ENCODE data around the gene WDR4.
"Not testable (repeated sequence)": the region's sequence is repeated elsewhere in the genome, so short reads cannot be mapped to it uniquely, and the experiment has no call there.

WDR4 gene

DNA sequence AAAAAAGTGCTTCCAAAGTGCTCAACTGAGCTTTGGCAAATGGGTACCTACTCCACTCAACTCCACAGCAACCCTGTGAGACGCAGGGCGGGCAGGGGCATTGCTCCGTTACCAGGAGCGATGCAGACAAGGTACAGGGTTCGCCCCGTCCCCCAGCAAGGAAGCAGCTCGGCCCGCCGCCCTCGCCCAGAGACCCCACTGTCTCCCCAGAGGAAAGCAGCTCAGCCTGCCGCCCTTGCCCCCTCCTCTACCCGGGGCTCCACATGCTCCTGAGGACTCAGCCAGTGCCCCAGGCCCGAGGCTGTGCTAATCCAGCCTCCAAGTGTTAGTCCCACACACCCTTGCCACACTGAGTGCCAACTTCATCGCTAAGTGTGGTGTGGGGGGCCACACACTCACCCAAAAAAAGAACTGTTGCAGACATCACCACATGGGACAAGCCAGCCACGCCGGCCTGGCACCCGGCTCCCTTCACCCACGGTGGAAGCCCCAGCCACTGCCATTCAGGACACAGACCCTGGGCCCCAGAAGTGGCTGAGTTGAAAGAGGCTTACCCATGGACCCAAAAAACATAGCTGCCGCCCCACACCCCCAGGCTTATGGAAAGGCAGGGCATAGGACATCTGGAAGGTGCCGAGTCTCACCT is 26.3 kb downstream of the WDR4 start:
- DNase-seq (ENCODE audit: low spot score) = no peak

DNA sequence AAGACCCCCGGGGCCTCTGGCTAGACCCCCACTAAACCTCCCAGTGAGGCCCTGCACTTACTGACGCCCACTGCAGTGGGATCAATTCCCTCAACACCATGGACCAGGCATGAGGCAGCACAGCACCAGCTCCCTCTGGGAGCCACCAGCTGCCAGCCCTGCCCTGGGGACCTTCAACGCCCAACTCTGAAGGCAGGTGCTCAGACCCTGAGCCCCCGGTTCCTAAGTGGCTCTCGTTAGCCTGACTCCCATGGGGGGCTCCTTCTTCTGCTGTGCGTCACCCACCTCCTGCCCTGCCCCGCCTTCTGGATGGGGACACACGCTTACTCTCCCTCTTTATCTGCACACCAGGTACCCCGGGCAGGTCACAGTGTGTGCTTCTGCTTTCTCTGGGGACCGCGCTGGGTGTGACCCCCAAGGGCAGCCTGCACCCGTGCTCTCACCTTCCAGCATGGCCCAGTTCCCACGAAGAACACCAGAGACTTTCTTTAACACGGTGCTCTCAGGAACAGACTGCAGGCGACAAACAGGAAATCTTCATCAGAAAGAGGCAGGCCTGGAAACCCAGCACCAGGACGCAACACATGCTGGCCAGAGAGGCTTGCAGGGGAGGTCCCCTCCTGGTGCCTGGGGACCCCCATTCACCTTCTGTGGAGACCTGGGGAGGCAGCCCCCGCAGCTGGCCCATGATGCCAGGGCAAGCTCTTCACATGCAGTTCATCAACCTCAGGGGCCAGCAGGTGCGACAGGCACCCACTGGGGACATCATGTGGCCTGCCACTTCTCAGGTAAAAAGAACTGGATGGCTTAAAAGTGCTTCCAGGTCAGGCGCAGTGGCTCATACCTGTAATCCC is 27.3 kb downstream of the WDR4 start:
- no peak for DNase-seq (ENCODE audit: low spot score)

DNA sequence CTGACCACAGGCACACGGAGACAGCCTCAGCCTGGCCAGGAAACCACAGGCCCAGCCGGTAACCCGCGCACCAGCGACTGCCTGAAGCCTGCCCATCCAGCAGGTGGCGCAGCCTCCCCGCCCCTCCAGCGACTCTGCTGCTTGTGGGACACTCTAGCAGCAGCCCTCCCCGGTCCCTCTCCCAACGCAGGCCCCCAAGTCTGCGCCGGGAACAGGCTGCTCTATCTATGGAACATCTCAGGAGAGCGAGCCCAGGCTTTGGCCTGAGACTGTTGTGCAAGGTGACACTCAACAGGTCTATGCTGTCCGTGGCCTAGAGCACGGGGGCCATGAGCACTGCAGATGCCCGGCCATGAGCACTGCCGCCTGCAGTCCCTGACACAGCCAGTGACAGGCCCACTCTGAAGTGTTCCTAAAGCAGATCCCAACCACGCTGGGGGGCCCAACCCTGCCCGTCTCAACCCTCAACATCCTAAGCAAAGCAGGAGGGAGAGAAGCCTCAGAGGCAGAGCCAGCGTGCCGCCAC is 28.4 kb downstream of the WDR4 start:
- DNase-seq (ENCODE audit: low spot score) = peak; percentile 65

DNA sequence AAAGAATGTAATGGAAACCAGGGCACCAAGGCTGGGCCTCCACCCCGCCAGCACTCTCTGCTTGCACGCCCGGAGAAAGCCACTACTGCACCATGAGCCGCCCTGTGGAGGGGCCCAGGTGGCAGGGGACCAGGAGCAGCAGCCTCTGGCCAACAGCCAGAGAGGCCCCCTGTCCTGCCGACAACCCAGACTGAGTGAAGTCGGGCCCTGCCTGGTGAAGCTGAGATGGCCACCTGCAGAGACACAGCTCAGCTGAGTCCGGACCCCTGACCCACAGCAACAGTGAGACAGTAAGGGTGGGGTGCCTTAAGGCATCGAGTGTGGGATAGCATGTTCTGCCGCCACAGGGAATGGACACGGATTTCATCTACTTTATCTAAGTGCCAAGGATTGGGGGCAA is 28.9 kb downstream of the WDR4 start:
- DNase-seq (ENCODE audit: low spot score) = no peak

DNA sequence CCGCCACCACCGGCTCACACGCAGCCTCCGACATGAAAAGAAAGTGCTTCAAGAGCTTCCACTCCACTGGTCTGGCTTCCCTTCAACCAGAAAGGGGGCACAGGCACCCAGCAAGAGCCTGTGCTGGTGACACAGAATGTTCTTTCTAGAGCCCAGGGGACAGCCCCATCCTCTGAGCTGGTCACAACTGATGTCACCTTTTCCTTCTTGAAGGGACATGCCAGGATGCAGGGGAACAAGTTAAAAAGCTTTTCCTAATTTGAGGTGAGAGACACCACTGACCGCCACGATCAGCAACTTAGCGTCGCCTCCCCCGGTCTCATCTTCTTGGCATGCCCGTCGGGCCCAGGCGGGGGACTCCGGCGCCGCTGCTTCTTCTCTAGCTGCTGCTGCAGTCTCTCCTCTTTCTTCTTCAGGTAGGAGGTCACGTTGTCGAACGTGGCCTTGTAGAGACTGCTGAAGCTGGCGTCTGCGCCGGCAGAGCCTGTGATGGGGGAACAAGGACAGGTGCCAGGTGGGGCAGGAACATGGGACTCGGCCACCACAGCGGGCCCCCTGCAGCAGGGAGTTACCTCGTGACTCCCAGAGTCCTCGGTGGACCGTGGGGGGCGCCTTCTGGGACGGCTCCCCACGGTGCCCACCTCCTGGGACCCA is 29.5 kb downstream of the WDR4 start:
- DNase-seq (ENCODE audit: low spot score) = no peak

DNA sequence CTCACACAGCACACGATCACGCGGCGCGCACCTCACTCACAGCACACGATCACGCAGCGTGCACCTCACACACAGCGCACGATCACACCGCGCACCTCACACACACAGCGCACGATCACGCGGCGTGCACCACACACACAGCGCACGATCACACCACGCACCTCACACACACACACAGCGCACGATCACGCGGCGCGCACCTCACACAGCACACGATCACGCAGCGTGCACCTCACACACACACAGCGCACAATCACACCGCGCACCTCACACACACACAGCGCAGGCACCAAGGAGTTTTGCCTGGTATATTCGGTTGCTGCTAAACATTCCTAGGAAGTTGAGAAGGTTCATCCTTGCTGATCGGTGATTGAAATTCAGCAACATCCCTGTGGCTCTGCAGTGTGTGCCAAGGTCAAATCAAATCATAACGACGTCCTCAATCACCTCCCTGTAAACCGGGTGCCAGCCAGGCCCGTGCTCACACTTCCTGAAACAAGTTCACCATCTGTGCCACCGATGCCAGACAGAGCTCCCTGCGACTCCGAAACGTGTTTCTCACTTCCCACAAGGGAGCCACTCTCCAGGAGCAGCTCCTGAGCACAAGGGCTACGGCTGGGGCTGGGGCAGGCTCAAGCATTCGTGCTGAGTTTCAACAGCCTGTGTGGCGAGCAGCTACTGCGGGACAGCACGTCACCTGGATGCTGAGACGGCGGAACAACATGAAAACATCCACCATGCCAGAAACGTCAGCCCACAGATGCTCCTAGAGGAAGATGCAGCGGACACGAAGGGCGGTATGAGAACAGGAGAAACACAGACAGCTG is 30.2 kb downstream of the WDR4 start:
- no peak for DNase-seq (ENCODE audit: low spot score)

DNA sequence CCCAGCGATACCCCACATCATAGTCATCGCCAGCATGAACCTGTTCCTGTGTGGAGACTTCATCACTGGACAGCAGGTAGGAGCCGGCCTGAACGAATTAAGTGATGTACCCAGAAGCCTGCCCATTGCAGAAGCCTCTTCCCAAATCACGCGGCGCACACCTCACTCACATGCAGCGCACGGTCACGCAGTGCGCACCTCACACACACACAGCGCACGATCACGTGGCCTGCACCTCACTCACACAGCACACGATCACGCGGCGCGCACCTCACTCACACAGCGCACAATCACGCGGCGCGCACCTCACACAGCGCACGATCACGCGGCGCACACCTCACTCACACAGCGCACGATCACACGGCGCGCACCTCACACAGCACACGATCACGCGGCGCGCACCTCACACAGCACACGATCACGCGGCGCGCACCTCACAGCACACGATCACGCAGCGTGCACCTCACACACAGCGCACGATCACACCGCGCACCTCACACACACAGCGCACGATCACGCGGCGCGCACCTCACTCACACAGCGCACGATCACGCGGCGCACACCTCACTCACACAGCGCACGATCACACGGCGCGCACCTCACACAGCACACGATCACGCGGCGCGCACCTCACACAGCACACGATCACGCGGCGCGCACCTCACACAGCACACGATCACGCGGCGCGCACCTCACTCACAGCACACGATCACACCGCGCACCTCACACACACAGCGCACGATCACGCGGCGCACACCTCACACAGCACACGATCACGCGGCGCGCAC is 31.0 kb downstream of the WDR4 start:
- DNase-seq (ENCODE audit: low spot score) = not testable (repeated sequence)

DNA sequence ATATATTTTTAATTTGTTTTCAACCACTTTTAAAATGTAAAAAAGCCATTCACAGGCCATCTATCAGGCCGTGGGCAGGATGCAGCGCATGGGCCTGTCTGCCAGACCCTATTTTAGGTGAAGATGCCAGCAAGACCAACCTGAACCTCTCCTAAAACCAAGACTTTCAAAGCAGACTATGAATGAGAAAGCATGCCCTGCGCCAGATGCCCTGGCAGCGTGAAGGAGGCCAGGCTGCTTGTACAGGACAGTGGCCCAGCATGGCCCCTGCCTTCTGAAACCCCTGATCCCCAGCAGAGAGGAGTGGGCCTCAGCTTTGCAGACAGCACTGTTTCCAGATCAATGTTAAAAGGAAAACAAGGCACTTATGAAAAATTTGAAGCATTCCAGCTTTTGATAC is 31.6 kb downstream of the WDR4 start:
- DNase-seq (ENCODE audit: low spot score) = no peak

DNA sequence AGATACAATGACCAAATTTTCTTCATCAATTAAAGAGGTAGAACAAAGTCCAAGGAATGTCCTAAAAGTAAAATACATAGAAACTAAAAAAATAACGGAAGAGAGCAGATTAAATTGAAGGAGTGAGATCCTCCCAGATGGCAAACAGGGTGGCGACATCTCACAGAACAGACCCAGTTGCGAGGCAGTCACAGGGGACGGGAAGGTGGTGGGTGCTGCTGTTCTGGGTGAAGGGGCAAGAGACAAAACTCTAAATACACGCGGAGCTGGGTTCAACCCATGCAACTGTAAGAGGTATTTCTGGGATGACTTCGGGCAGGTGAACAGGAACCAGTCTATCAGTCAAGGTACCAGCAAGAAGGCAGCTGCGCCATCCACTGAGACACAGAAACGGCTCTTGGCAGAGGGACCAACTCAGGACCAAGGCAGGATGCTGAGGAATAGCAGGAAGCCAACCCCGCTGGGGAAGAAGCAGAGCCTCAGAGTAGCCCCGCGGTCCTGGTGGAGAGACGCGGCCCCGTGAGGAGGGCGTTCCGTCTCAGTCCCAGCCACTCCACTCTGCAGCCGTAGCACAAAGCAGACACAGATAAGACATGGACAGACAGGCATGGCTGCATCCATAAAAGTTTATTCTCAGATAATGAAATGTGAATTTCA is 32.2 kb downstream of the WDR4 start:
- no peak for DNase-seq (ENCODE audit: low spot score)

DNA sequence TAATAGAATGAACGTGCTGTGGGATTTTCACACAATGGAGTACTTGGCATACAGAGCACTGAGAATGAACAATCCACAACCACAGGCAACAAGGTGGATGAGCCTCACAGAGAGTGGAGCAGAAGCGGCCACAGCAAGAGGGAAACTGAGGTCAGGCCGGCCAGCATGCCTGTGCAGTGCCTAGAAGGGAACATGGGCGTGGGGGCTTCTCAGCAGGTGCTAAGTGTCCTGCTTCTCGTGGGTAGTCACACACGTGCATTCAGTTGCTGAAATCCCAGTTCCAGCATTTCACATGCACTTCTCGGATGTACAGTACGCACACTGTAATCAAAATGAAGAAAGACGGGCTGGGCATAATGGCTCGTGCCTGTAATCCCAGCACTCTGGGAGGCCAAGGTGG is 33.1 kb downstream of the WDR4 start:
- no peak for DNase-seq (ENCODE audit: low spot score)

DNA sequence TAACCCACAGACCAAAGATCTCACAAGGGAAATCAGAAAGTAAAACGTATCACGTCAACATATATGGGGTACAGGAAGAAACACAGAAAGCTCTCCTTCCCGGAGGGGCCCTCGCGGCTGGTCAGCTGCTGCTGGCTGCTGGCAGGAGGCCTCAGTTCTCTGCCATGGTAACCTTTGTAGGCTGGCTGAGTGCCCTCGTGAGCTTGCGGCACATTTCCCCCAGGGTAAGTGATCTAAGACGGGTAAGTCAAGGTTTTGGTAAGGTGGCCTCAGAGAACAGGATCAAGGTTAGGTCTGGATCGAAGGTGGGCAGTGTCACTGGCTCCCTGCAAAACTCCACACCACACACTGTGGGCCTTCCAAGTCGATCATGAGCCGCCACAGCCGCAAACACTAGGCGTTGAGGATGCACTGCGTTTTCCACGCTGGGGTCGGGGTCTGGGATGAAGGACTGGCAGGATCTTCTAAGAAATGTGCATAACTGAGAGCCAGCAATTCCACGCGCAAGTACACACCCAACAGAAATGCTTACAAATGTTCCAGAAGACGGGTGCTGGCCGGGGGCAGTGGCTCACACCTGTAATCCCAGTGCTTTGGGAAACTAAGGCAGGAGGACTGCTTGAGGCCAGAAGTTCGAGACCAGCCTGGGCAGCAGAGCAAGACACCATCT is 33.9 kb downstream of the WDR4 start:
- DNase-seq (ENCODE audit: low spot score) = no peak

DNA sequence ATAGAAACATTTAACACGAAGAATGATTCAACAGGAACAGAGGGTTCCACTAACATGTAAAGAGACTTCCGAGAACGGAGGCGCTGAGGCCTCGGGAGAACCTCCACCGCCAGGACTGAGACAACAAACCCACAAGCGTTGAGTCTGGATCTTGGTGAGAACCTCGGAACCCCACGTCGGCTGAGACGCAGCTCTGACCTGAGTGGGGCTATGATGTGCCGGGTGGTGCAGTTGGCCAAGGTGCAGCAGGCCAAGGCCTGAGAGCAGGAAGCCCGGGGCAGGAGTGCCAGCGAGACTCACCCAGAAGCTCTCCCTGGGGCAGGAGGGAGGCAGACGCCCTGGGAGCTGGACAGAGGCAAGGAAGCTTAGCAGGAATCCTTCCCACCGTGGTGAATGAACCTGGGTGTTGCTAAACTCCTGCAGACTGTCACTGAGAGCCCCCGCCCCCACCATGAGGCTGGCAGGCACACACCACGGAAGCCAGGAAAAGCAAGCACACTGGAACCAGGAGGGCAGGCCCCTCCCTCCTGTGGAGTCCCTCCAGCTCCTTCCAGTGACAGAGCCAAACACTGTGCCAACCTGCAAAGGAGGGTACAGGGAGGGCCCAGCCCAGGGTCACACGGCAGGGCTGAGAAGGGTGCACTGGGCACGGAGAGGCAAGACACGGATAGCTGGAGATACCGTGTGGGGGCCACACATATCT is 34.8 kb downstream of the WDR4 start:
- DNase-seq (ENCODE audit: low spot score) = no peak

DNA sequence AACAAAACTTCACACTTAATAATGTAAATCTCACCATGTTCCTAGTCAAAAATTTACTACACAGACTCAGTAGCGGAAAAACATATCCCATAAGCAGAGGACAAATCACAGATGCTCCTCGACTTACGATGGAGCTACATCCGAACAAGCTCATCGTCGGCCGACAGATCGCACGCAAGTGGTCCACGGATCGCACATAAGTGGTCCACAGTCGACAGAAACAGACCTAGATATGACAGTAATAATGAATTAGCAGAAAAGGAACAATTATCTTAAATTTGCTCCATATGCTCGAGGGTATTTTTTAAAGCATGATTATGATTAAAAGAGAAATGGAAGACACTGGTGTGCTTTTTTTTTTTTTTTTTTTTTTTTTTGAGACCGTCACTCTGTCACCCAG is 36.3 kb downstream of the WDR4 start:
- no peak for DNase-seq (ENCODE audit: low spot score)

DNA sequence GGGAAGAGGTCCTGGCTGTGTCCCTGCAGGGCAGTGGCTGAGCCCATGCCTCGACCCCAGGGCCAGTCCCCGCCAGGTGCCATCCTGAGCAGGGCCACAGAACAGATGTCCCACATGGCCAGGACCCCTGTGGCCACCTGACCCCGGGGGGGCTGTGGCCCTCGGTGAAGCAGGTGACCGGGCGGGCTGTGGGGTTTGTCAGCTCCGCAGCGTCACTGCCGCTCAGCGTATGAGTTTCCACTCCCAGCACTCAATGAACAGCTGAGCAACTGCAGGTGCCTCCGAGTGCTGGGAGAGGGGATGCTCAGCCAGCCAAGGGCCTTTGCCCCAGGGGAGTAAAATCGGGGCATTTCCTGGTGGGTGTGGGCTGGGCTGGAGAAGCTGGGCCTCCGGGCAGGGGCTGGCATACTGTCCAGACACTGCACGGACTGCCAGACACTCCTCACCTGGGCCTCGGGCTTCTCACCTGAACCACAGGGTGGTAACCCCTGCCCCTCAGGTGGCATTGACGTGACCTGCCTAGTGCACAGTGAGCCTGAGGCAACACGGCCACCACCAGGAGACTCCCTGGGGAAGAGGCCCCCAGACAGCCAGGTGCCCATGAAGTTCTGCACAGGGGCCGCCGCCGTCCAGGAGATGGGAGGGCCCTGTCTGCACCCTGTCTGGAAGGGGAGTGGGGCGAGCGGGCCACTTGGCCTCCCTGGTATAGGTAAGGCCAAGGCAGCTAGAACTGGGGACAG is 37.3 kb downstream of the WDR4 start:
- not testable (repeated sequence) for DNase-seq (ENCODE audit: low spot score)

DNA sequence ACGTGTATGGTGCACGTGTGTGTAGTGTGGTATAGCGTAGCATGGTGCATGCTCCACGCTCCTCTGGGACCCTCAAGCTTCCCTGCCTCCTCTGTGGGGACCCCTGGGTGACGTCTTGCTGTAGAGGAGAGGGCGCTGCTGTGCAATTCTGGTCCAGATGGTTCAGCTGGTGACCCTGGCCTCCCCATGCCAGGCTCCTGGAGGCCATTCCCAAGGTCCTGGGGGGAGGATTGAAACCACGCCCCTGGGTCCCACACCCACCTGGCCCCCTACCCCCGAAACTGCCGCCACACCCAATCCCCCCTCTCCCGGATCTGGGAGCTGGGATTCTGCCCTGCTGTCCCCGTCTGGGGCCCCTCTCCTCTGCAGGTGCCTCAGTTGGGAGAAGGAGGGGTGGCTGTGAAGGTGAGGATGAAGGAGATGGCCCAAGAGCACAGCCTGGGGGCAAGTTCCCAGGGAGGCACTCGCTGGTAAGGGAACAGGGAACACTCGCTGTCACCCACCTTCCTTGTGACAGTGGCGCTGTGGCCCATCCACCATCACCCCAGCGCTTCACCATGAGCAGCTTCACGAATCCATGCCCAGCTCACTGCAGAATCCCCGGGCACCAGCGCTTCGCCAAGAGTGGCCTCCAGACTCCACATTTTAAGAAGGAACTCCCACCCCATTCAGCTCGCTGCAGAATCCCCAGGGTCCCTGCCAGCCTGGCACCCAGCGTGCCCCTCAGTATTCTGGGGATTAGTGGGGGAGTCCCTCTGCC is 38.0 kb downstream of the WDR4 start:
- no peak for DNase-seq (ENCODE audit: low spot score)

DNA sequence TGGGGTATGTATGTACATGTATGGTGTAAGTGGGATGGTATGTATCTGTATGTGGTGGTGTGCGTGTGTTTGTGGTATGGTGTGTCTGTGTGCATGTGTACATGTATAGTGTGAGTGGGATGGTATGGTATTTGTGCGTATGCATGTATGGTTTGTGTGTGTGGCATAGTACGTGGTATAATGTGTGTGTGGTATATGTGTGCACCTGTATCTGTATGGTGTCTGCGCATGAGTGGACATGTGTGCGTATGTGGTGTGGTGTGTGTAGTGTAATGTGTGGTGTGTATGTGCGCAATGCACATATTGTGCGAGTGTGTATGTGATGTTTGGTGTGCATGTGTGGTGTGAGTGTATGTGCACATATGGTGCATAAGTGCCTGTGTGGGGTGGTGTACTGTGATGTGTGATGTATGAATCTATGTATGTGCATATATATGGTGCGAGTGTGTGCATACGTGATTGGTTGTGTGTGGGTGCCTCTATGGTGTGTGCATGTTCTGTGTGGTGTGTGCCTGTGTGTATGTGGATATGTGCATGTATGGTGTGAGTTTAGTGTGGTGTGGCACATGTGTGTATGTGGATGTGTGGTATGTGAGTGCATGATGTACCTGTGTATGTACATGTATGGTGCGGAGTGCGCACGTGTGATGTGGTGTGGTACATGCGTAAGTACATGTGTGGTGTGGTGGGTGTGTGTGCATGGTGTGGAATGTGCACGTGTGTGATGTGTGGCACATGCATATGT is 38.8 kb downstream of the WDR4 start:
- DNase-seq (ENCODE audit: low spot score) = no peak

Measured in ecto neural progenitor cell (in vitro differentiated cells).